T-helper 9 cell (primary cell): Measurements from ENCODE around the gene GUCY2C.

Experiments used
- DNase-seq: peaks from one replicate; pipeline ENCODE4 v3.0.0-alpha.2; 2020

GUCY2C gene

DNA sequence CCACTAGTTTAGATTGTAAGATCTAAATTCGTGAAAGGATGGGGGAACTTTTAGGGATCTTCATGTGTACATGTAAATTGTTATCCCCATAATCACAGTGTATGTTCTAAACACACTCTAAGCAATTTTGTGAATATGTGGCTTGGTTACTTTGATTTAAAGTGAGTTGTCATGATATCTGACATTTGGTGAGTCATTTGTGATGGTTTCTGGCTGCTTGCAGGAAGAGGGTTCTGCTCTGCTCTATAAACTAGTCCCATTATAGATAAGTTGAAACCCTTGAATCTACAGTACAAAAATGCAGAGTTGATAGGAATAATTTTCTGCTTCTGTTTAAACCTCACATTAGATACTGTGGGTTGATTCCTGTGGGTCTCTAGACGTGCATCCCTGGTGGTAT is 14.8 kb downstream of the GUCY2C start:
- no peak for DNase-seq

- no peak for DNase-seq
Measured at GRCh38 chr12:14681190-14681589, 15.2 kb downstream of the GUCY2C start.

DNA sequence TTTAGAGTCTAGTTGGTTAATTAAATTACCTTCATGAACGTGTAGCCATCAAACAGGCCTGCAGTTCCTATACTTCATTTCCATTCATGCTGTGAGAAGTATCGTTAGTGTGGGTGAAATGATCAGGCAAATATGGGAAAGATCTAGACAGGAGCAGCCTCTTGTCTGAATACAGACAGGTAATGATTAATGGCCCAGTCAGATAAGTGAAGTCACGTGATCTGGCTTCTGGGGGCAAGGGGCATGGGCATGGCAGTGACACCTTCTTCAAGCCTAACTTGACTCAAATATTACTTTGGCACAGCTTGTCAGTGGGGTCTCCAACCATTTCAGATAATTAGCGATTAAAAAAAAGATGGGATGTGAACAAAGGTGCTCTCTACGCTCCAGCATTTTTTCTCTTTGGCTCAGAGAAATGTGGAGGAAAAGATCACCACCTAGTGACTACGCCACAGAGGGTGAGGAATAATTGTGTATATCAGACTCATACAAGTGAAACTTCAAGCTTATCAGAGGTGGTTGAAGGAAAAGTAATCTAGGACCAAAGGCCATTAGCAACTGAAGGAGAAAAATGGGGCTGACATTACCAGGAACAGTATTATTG is 17.8 kb downstream of the GUCY2C start:
- DNase-seq, result no peak

DNA sequence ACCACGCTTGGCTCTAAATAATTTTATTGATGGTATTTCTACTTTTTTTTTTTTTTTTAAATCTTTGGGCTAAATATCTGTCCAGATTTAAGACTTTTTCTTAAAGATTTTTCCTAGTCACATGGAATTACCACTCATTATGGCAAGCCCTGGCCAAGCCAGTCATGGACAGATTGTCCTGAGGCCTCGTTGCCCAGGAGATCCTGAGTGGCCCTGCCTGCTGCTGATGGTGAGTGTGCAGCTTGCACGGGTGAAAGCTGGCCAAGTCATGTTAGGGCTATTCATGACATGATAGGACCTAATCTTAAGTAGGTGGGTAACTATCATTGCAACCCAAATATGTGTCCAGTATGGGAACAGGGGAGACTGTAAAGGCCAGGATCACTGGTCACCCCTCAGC is 27.8 kb downstream of the GUCY2C start:
- no peak for DNase-seq

DNA sequence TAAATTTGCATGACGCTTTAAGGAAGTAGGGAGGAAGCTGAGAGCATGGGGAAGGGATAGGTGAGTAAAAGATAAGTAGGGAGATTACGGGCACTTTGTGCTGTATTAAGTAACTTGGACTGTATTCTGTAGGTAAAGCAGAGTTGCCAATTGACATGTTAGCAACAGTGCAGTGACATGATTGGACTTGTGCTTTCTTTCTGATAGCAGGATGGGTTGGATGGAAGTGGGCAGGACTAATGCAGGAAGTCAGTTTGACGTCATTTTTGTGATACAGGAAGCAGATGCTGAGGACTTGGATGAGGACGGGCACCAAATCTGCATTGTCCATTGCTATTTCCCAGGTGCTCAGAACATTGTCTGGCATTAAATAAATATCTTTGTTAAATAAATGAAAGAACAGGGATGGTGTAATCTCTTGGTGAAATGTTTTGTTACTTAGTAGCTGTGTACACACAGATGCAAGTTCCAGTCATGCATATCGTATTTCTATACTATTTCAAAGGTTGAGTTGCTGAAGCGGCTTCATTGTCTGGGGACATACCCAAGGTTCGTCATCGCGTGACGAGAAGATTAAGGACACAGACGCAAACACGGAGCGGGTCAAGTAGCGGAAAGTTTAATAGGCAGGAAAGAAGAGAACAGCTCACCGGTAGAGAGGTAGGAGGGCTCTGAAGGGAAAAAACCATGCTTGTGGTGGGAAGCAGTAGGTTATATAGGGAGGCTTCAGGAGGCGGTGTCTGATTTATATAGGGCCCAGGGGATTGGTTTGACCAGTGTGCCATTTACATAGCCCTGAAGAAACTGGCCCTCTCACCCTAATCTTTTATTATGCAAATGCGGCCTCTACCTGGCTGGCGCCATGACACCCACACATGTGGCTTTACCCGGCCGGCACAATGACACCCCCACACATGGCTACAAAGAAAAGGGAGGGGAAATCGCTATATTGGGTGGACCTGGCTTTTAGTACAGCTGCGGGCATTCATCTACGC is 30.7 kb downstream of the GUCY2C start:
- DNase-seq, result no peak

- DNase-seq, result peak; percentile 6
Measured at GRCh38 chr12:14664434-14665023, 31.9 kb downstream of the GUCY2C start.

DNA sequence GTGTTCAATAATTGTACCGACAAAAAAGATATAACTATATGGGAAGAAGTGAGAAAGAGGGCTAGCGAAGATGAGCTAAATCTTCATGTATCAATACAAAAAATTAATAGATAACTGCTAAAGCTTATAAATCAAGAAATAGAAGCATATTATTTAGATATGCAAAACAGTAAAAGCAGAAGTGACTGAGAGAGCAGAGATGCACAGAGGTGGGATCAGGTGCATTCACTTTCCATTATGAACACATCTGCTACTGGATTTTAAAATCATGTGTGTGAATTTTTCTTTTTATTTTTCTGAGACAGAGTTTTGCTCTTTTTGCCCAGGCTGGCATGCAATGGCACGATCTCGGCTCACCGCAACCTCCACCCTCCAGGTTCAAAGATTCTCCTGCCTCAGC is 33.4 kb downstream of the GUCY2C start:
- DNase-seq, result no peak

- DNase-seq, result no peak
Measured at GRCh38 chr12:14656846-14657245, 39.6 kb downstream of the GUCY2C start.

GRCh38 chr12:14655284-14655683 is 41.1 kb downstream of the GUCY2C start:
- no peak for DNase-seq

GRCh38 chr12:14654842-14655241 is 41.6 kb downstream of the GUCY2C start:
- DNase-seq, result no peak

DNA sequence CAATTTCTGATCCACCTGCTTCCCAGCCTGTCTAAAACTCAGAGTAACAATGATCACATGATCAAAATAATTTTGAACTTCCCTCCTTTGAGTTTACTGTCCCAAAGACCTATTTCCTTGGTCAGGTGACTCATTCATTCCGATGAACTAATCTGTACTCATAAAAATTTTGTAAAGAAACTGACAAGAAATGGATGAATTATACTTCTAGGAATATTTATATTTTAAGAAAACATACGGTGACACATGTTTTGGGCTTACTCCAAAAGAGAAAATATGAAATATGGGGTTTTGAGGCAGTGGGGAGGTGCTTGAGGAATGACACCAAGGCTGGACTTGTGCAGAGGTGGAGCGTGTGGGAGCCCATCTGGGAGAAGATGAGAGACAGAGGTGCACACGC is 42.0 kb downstream of the GUCY2C start:
- no peak for DNase-seq

DNA sequence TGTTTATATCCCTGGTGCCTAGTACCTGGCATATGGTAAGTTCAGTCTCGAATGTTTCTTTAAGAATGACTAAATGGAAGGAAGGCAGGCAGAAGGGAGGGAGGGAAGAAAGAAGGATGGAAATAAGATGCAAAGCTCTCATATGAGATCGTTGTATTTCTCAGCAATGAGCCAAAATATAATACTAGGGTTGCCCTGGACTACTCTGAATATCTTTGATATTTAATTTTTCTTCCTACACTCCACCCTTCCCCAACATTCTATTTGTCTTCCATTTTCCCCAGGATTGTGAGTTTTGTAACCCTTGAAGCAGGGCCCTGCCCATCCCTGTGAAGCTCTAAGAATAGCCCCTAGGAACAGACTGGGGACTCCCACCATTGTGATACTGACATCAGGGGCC is 43.9 kb downstream of the GUCY2C start:
- no peak for DNase-seq

DNA sequence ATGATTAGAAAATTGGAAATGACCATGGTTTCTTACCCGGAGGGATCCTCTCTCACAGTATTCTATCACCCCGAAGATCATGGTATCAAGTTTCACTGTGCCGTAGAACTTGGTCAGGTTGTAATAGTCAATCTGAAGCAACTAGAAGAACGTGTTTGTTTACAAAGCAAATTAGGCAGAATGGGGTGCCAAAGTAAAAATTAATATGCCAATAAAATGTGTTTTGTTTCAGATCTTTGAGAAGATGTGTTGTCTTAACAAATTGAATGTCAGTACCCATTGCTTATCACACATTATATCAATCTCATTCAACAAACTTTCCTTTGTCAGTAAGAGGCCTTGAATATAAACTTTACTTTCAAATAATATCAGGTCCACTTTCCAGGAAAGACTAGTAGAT is 45.0 kb downstream of the GUCY2C start:
- no peak for DNase-seq

GRCh38 chr12:14650789-14651188 is 45.6 kb downstream of the GUCY2C start:
- no peak for DNase-seq

DNA sequence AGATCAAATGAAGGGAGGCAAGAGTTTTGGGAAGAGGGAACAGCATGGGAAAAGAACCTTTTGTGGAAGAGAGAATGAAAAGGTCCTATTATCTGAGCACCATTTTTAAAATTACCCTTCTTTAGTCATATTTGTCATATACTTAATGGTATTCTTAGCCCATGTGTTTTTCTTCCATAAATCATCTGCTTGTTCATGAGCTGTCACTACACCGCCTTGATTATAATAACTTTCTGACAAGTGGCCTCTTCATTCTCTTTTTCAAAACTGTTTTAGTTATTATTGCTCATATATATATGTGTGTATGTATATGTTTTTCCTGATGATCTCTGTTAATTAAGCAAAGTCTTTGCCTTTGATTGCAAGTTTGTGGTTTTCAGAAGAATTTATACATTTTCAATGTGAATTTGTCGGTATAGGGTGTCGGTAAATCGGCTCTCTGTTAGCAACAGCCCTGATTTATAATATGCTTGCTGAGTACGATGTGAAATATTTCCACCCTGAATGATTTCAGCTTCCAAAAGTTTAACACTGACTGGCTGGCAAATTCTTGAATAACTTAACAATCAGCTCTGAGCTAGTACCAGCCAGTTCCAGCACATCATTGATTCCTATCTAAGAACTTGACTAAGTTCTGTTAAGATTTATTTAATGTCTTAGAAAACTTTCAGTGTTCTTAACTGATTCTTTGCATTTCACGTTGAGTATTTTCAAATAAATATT is 49.2 kb downstream of the GUCY2C start:
- no peak for DNase-seq

DNA sequence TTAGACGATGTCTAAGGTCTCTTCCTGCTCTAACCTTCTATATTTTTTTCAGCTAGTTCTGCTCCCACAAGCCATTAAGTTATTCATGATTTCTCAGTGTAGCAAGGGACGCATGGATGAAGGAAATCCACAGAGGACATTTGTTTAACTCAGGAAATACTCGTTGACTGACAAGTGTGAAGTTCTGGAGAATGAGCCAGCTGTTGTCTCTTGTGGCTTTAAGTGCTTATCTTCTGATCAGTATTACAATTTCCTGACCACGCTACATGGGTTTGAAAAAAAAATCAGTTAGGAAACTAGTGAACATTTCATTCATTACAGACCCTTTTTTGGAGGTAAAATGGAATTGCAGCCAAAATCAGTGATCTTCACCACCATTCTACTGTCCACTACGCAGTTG is 53.1 kb downstream of the GUCY2C start:
- DNase-seq, result no peak

GRCh38 chr12:14638066-14638465 is 58.3 kb downstream of the GUCY2C start:
- DNase-seq, result no peak

- DNase-seq, result no peak
Measured at GRCh38 chr12:14635776-14636175, 60.6 kb downstream of the GUCY2C start.

DNA sequence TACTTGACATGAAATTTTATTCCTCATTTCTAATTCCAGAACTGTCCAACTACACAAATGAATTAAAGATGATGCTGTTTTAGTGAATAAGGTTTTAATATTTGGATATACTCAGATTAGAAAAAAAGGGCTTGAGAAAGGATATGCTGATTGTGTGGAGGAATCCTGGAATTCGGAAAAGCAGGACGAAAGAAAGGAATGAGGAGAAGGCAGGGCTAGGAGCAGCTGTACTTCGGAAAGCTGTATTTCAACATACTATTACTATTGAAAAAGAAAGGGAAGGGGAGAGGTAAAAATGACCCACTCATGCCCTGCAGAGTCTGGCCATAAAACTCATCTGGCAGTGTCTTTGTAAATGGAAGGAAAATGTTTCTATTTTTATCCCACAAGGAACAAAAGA is 65.6 kb downstream of the GUCY2C start:
- DNase-seq, result no peak

GRCh38 chr12:14629832-14630710 is 66.3 kb downstream of the GUCY2C start:
- peak; percentile 48 for DNase-seq

- DNase-seq, result no peak
Measured at GRCh38 chr12:14628771-14629170, 67.6 kb downstream of the GUCY2C start.

DNA sequence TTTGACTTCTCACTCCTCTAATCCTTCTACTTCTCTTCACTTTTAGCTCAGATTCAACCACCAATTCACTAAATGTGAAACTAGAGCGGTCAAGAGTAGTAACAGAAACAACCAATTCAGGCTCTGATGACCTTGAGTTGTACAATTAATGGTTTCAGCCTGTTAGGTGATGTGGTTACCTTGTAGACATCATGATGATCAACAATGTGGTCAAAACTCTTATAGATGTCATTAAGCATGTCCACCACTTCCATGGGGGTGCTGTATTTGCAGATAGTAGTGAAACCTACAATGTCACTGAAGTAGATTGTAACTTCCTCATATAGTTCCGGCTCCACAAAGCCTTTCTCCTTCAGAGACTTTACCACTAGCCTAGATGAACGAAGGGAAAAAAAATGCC is 74.6 kb downstream of the GUCY2C start:
- no peak for DNase-seq
